K562 (cell line): ENCODE measurements around the gene RHOF. TPM values are rescaled to one million over a fixed set of nuclear protein-coding genes. Genes with fewer than 3 reads are reported as not detected.

Source experiments
- ADNP ChIP-seq: fragments of 200-800 bp; sonication (Bioruptor generic); IDR thresholded peaks from 2 replicates; pipeline ENCODE4 v1.6.1; 2016; ENCODE audit warnings: missing genetic modification characterization, missing compliant biosample characterization
- CBX3 ChIP-seq, 2 experiments: IDR thresholded peaks; 1 replicate in 1 of 2; 2 replicates in 1 of 2; pipeline ENCODE4 v1.6.1; 2012; ENCODE audit warnings: inconsistent platforms in 2 of 2, low read length in 2 of 2, borderline replicate concordance in 1 of 2, control low read depth in 1 of 2
- CHD4 ChIP-seq: fragments of 200-600 bp; sonication (generic); IDR thresholded peaks from 3 replicates; pipeline ENCODE4 v1.6.1; 2012; ENCODE audit warnings: low read depth, mild to moderate bottlenecking, mixed read lengths, low read length, inconsistent platforms; ENCODE audit not compliant: insufficient read depth, insufficient replicate concordance, poor library complexity, severe bottlenecking
- EHMT2 ChIP-seq: fragments of 450-650 bp; IDR thresholded peaks from 2 replicates; pipeline ENCODE4 v1.6.1; 2018; ENCODE audit warnings: antibody characterized with exemption
- GABPA ChIP-seq: fragments of 200-800 bp; sonication (Bioruptor generic); conservative IDR thresholded peaks from 2 replicates; pipeline ENCODE4 v1.6.1; 2016; ENCODE audit warnings: low read depth, missing genetic modification characterization, missing compliant biosample characterization
- KDM5B ChIP-seq: fragments of 200-600 bp; sonication (generic); IDR thresholded peaks from 2 replicates; pipeline ENCODE4 v1.6.1; 2012; ENCODE audit warnings: low read depth, mild to moderate bottlenecking, moderate library complexity, low read length, control low read depth, inconsistent platforms; ENCODE audit not compliant: insufficient replicate concordance
- L3MBTL2 ChIP-seq: fragments of 450-650 bp; IDR thresholded peaks from 2 replicates; pipeline ENCODE4 v1.6.1; 2016; ENCODE audit warnings: mild to moderate bottlenecking, moderate library complexity
- MAZ ChIP-seq, 2 experiments: fragments of 450-650 bp in 1 of 2; sonication (generic) in 1 of 2; formaldehyde crosslinking; IDR thresholded peaks in 1 of 2; conservative IDR thresholded peaks in 1 of 2; 2 replicates each; pipeline versions ENCODE4 v1.4.0 to v1.5.0; 2020; ENCODE audit warnings: mild to moderate bottlenecking in 1 of 2, missing genetic modification reagents in 1 of 2
- NFXL1 ChIP-seq: fragments of 450-650 bp; formaldehyde crosslinking; IDR thresholded peaks from 2 replicates; pipeline ENCODE4 v1.4.0; 2021; ENCODE audit warnings: mild to moderate bottlenecking
- NR1H2 ChIP-seq: sonication (generic); formaldehyde crosslinking; IDR thresholded peaks from 2 replicates; pipeline ENCODE4 v1.4.0; 2020; ENCODE audit warnings: mild to moderate bottlenecking, missing genetic modification reagents
- POLR2G ChIP-seq: fragments of 200-400 bp; formaldehyde crosslinking; IDR thresholded peaks from 2 replicates; pipeline ENCODE4 v1.6.1; 2017; ENCODE audit warnings: low read depth, mild to moderate bottlenecking, antibody characterized with exemption, low read length, moderate library complexity
- POLR3A ChIP-seq: IDR thresholded peaks from 2 replicates; pipeline ENCODE4 v1.6.1; 2011; ENCODE audit warnings: borderline replicate concordance, mild to moderate bottlenecking, moderate library complexity; ENCODE audit not compliant: insufficient read length, insufficient read depth; ENCODE audit errors: extremely low read depth
- THRAP3 ChIP-seq: fragments of 450-650 bp; IDR thresholded peaks from 2 replicates; pipeline ENCODE4 v1.6.1; 2016; ENCODE audit warnings: mild to moderate bottlenecking, inconsistent platforms, borderline replicate concordance
- ZNF3 ChIP-seq: fragments of 250-450 bp; sonication (Bioruptor Pico); IDR thresholded peaks from 2 replicates; pipeline ENCODE4 v1.5.0; 2021; ENCODE audit warnings: mild to moderate bottlenecking, moderate library complexity
- ZNF778 ChIP-seq: fragments of 450-650 bp; formaldehyde crosslinking; IDR thresholded peaks from 2 replicates; pipeline ENCODE4 v1.4.0; 2020; ENCODE audit warnings: mild to moderate bottlenecking, moderate library complexity
- polyA plus RNA-seq, 8 experiments: library from polyadenylated mRNA; depleted of rRNA in 4 of 8; stranded (reverse) in 5 of 8; unstranded in 3 of 8; fragments of >200 nt; fragmentation: Nextera tagmentation in 2 of 8; fragmentation: Illumina TruSeq in 1 of 8; extraction: Ambion mirVana in 2 of 8; extraction: Trizol in 1 of 8; gene quantifications; 2 replicates each; pipeline versions ENCODE4 v1.2.1 to v1.2.3, GENCODE V29; 2011 to 2014; ENCODE audit warnings: inconsistent platforms in 1 of 8, missing spikeins in 1 of 8
- total RNA-seq, 7 experiments: library from RNA; depleted of rRNA in 6 of 7; stranded (reverse); fragments of >200 nt in 6 of 7; fragmentation: Illumina TruSeq in 2 of 7; extraction: Trizol in 2 of 7; gene quantifications; 2 replicates each; pipeline versions ENCODE4 v1.2.1 to v1.2.3, GENCODE V29; 2011 to 2021; ENCODE audit warnings: low replicate concordance in 1 of 7
- TF ChIP-seq, protein P1 (sequence below): fragments of 450-650 bp; IDR thresholded peaks from 2 replicates; pipeline ENCODE4 v1.6.1; 2018; ENCODE audit warnings: mild to moderate bottlenecking, low read depth; ENCODE audit not compliant: partially characterized antibody
- TF ChIP-seq, protein P2 (sequence below): fragments of 450-650 bp; formaldehyde crosslinking; IDR thresholded peaks from 2 replicates; pipeline ENCODE4 v1.4.0; 2022; ENCODE audit warnings: missing genetic modification characterization
- TF ChIP-seq, protein P3 (sequence below), 3 experiments: fragments of 200-800 bp in 1 of 3; fragments of 250-450 bp in 1 of 3; fragments of 450-650 bp in 1 of 3; sonication (Bioruptor Pico) in 1 of 3; sonication (Bioruptor generic) in 1 of 3; formaldehyde crosslinking in 1 of 3; IDR thresholded peaks; 2 replicates each; pipeline versions ENCODE4 v1.6.1 to v1.8.0; 2016 to 2022; ENCODE audit warnings: mild to moderate bottlenecking in 2 of 3, missing genetic modification characterization in 2 of 3, missing compliant biosample characterization in 1 of 3, moderate library complexity in 1 of 3
- TF ChIP-seq, protein P4 (sequence below): fragments of 450-650 bp; IDR thresholded peaks from 2 replicates; pipeline ENCODE4 v1.6.1; 2016; ENCODE audit warnings: antibody characterized with exemption

Gene RHOF
- total and polyA plus RNA-seq, 9 of the 15 experiments (the other 6 are each of a cell fraction or from before 2014, with no cell fraction given), result 0.13 to 10.1 (median 4.0) TPM

DNA sequence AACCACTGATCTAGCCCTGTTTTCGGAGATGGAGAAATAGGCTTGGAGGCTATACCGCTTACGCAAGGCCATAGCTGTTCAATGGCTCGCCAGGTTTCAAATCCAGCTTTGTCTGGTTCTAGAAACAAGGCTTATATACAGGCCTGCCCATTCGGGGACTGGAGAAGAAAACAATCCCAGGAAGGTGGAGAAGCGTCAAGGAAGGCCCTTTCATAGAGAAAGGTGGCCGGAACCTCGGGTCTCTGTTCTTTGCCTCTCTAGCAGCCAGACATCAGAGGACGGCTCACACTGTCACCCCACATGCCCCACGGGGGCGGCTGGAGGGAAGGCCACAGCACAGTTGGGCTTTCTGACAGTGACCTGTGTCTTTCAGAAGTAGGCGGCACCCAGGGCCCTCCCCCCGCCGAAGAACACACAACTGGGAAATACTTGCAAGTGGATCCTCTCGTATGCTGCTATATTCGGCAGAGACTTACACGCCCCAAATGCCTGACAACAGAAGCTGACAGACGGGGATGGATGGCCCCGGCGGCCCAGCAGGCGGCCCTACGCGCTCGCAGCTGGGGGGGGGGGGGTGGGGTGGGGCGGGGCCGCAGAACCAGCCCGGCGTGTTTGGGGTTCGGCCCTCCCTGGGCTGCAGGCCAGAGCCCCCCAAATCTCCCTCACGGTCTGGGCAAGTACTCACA, 5.8 kb upstream of the RHOF start (continued):
- TF ChIP-seq, protein P1, sequence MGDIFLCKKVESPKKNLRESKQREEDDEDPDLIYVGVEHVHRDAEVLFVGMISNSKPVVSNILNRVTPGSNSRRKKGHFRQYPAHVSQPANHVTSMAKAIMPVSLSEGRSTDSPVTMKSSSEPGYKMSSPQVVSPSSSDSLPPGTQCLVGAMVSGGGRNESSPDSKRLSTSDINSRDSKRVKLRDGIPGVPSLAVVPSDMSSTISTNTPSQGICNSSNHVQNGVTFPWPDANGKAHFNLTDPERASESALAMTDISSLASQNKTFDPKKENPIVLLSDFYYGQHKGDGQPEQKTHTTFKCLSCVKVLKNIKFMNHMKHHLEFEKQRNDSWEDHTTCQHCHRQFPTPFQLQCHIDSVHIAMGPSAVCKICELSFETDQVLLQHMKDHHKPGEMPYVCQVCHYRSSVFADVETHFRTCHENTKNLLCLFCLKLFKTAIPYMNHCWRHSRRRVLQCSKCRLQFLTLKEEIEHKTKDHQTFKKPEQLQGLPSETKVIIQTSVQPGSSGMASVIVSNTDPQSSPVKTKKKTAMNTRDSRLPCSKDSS, result no peak
- TF ChIP-seq ZNF3 (CRISPR knock-in tag) (no peak), NR1H2 (CRISPR knock-in tag) (no peak), EHMT2 (no peak), L3MBTL2 (peak; percentile 50; the same call in 1 of the 2 replicates), ADNP (tag) (no peak), KDM5B (no peak), GABPA (tag) (no peak), CHD4 (no peak), MAZ (CRISPR knock-in tag; conservative IDR thresholded peaks at IDR 0.05 in 1 of 2, IDR thresholded peaks at IDR 0.05 in 1 of 2) (no peak), CBX3 (IDR thresholded peaks at IDR 0.05; ENCODE audit: borderline replicate concordance in 1 of 2, low read length in 2 of 2) (no peak), POLR3A (no peak), THRAP3 (no peak), POLR2G (no peak), NFXL1 (CRISPR knock-in tag) (no peak), ZNF778 (CRISPR knock-in tag) (no peak)
- TF ChIP-seq, protein P2, sequence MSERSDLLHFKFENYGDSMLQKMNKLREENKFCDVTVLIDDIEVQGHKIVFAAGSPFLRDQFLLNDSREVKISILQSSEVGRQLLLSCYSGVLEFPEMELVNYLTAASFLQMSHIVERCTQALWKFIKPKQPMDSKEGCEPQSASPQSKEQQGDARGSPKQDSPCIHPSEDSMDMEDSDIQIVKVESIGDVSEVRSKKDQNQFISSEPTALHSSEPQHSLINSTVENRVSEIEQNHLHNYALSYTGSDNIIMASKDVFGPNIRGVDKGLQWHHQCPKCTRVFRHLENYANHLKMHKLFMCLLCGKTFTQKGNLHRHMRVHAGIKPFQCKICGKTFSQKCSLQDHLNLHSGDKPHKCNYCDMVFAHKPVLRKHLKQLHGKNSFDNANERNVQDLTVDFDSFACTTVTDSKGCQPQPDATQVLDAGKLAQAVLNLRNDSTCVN (CRISPR knock-in tag), result no peak
- TF ChIP-seq, protein P3, sequence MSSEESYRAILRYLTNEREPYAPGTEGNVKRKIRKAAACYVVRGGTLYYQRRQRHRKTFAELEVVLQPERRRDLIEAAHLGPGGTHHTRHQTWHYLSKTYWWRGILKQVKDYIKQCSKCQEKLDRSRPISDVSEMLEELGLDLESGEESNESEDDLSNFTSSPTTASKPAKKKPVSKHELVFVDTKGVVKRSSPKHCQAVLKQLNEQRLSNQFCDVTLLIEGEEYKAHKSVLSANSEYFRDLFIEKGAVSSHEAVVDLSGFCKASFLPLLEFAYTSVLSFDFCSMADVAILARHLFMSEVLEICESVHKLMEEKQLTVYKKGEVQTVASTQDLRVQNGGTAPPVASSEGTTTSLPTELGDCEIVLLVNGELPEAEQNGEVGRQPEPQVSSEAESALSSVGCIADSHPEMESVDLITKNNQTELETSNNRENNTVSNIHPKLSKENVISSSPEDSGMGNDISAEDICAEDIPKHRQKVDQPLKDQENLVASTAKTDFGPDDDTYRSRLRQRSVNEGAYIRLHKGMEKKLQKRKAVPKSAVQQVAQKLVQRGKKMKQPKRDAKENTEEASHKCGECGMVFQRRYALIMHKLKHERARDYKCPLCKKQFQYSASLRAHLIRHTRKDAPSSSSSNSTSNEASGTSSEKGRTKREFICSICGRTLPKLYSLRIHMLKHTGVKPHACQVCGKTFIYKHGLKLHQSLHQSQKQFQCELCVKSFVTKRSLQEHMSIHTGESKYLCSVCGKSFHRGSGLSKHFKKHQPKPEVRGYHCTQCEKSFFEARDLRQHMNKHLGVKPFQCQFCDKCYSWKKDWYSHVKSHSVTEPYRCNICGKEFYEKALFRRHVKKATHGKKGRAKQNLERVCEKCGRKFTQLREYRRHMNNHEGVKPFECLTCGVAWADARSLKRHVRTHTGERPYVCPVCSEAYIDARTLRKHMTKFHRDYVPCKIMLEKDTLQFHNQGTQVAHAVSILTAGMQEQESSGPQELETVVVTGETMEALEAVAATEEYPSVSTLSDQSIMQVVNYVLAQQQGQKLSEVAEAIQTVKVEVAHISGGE (CRISPR knock-in tag; IDR thresholded peaks at IDR 0.05), result no peak; a peak in 1 of 6 replicates
- TF ChIP-seq, protein P4, sequence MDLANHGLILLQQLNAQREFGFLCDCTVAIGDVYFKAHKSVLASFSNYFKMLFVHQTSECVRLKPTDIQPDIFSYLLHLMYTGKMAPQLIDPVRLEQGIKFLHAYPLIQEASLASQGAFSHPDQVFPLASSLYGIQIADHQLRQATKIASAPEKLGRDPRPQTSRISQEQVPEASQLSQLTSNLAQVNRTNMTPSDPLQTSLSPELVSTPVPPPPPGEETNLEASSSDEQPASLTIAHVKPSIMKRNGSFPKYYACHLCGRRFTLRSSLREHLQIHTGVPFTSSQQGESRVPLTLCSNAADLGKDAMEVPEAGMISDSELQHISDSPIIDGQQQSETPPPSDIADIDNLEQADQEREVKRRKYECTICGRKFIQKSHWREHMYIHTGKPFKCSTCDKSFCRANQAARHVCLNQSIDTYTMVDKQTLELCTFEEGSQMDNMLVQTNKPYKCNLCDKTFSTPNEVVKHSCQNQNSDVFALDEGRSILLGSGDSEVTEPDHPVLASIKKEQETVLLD, result no peak
